A549 (cell line): Measurements from ENCODE around the gene POLD2.

Source experiments
- BHLHE40 ChIP-seq: IDR thresholded peaks from 2 replicates; pipeline ENCODE4 v1.6.1; 2012; ENCODE audit warnings: low read depth, low read length, inconsistent platforms
- CBX8 ChIP-seq: fragments of 200-600 bp; sonication (generic); IDR thresholded peaks from 2 replicates; pipeline ENCODE4 v1.6.1; 2016
- CEBPB ChIP-seq, 2 experiments: fragments of >200 bp in 1 of 2; sonication (Bioruptor Twin) in 1 of 2; formaldehyde crosslinking in 1 of 2; IDR thresholded peaks; 2 replicates each; pipeline ENCODE4 v1.6.1; 2012 to 2016
- NFE2L2 ChIP-seq: fragments of 150-350 bp; conservative IDR thresholded peaks from 2 replicates; pipeline ENCODE4 v1.6.1; 2014; ENCODE audit warnings: low read length
- PHF8 ChIP-seq: fragments of 200-600 bp; sonication (generic); IDR thresholded peaks from 2 replicates; pipeline ENCODE4 v1.6.1; 2016; ENCODE audit warnings: low read depth, mild to moderate bottlenecking, antibody characterized with exemption, moderate library complexity, borderline replicate concordance
- RAD21 ChIP-seq, 2 experiments: fragments of >200 bp in 1 of 2; sonication (Bioruptor Twin) in 1 of 2; formaldehyde crosslinking in 1 of 2; IDR thresholded peaks in 1 of 2; conservative IDR thresholded peaks in 1 of 2; 2 replicates in 1 of 2; 3 replicates in 1 of 2; pipeline ENCODE4 v1.6.1; 2012 to 2018; ENCODE audit warnings: inconsistent platforms in 1 of 2
- RCOR1 ChIP-seq: fragments of 150-350 bp; IDR thresholded peaks from 2 replicates; pipeline ENCODE4 v1.6.1; 2014; ENCODE audit warnings: antibody characterized with exemption, low read length, low read depth
- RNF2 ChIP-seq: fragments of 200-600 bp; sonication (generic); IDR thresholded peaks from 2 replicates; pipeline ENCODE4 v1.6.1; 2016; ENCODE audit warnings: low read depth, mild to moderate bottlenecking, antibody characterized with exemption, moderate library complexity, borderline replicate concordance
- SREBF2 ChIP-seq: fragments of 450-650 bp; IDR thresholded peaks from 2 replicates; pipeline ENCODE4 v1.6.1; 2014; ENCODE audit warnings: mild to moderate bottlenecking, moderate library complexity
- ZNF302 ChIP-seq: fragments of 250-450 bp; sonication (Bioruptor Pico); IDR thresholded peaks from 2 replicates; pipeline ENCODE4 v1.9.0; 2021; ENCODE audit warnings: inconsistent platforms, mild to moderate bottlenecking, moderate library complexity
- TF ChIP-seq, protein P1 (sequence below): fragments of >200 bp; sonication (Bioruptor Twin); formaldehyde crosslinking; IDR thresholded peaks from 3 replicates; pipeline ENCODE4 v1.5.1; 2016
- TF ChIP-seq, protein P2 (sequence below): IDR thresholded peaks from 2 replicates; pipeline ENCODE4 v1.6.1; 2012
- TF ChIP-seq, protein P3 (sequence below): fragments of 450-650 bp; IDR thresholded peaks from 2 replicates; pipeline ENCODE4 v1.6.1; 2014; ENCODE audit warnings: antibody characterized with exemption

DNA sequence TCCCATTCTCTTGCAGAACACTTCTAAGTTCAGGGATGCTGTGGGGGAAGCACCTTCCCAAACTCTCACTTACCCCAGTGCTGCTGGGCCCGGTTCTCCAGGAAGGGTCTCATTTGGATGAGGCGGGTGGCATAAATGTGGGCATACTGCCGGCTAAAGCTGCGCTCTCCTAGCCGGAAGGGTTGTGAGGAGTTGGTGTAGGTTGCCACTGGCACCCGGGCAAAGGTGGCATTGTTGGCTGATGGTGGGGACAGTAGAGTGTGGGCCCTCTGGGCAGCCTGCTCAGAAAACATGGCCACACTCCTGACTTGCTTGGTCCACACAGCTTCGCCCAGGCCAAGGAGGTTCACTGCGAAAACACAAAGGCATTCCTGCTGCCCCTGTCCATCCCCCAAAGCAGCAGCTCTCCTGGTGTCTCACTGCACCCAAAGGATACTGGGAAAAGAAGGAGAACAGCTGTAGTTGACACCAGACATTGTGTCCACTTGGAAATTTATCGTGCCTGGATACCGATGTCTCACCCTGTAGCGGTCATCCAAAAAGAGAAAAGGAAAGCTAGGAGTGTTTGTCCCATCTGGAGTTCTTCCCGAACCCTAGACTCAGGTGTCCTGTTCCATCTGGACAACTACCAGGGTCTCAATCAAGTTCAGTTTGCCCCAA, 1.5 kb downstream of the POLD2 start:
- TF ChIP-seq, protein P1, sequence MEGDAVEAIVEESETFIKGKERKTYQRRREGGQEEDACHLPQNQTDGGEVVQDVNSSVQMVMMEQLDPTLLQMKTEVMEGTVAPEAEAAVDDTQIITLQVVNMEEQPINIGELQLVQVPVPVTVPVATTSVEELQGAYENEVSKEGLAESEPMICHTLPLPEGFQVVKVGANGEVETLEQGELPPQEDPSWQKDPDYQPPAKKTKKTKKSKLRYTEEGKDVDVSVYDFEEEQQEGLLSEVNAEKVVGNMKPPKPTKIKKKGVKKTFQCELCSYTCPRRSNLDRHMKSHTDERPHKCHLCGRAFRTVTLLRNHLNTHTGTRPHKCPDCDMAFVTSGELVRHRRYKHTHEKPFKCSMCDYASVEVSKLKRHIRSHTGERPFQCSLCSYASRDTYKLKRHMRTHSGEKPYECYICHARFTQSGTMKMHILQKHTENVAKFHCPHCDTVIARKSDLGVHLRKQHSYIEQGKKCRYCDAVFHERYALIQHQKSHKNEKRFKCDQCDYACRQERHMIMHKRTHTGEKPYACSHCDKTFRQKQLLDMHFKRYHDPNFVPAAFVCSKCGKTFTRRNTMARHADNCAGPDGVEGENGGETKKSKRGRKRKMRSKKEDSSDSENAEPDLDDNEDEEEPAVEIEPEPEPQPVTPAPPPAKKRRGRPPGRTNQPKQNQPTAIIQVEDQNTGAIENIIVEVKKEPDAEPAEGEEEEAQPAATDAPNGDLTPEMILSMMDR = no peak
- TF ChIP-seq PHF8 = no peak
- TF ChIP-seq RCOR1 = no peak
- no peak for TF ChIP-seq BHLHE40
- no peak for TF ChIP-seq NFE2L2
- TF ChIP-seq, protein P2, sequence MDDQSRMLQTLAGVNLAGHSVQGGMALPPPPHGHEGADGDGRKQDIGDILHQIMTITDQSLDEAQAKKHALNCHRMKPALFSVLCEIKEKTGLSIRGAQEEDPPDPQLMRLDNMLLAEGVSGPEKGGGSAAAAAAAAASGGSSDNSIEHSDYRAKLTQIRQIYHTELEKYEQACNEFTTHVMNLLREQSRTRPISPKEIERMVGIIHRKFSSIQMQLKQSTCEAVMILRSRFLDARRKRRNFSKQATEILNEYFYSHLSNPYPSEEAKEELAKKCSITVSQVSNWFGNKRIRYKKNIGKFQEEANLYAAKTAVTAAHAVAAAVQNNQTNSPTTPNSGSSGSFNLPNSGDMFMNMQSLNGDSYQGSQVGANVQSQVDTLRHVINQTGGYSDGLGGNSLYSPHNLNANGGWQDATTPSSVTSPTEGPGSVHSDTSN = no peak
- no peak for TF ChIP-seq RNF2
- no peak for TF ChIP-seq CBX8
- TF ChIP-seq, protein P3, sequence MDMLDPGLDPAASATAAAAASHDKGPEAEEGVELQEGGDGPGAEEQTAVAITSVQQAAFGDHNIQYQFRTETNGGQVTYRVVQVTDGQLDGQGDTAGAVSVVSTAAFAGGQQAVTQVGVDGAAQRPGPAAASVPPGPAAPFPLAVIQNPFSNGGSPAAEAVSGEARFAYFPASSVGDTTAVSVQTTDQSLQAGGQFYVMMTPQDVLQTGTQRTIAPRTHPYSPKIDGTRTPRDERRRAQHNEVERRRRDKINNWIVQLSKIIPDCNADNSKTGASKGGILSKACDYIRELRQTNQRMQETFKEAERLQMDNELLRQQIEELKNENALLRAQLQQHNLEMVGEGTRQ = no peak
- TF ChIP-seq RAD21 (conservative IDR thresholded peaks at IDR 0.05 in 1 of 2, IDR thresholded peaks at IDR 0.05 in 1 of 2) = no peak
- TF ChIP-seq SREBF2 = no peak
- no peak for TF ChIP-seq CEBPB (IDR thresholded peaks at IDR 0.05)
- TF ChIP-seq ZNF302 = no peak
